IMR-90 (cell line): ENCODE data around the gene DHRS3.

Source experiments
- CTCF ChIP-seq: conservative IDR thresholded peaks from 2 replicates; pipeline ENCODE4 v1.5.1; 2012; ENCODE audit warnings: mild to moderate bottlenecking, low read depth, low read length, improper control_type of control experiment
- MAZ ChIP-seq: IDR thresholded peaks from 2 replicates; pipeline ENCODE4 v1.6.1; 2012; ENCODE audit warnings: low read depth, mild to moderate bottlenecking, low read length, improper control_type of control experiment, moderate library complexity, borderline replicate concordance
- POLR2A ChIP-seq: IDR thresholded peaks from 2 replicates; pipeline ENCODE4 v1.6.1; 2012; ENCODE audit warnings: mild to moderate bottlenecking, low read depth, low read length
- RAD21 ChIP-seq: IDR thresholded peaks from 2 replicates; pipeline ENCODE4 v1.6.1; 2012; ENCODE audit warnings: low read length, improper control_type of control experiment
- RCOR1 ChIP-seq: IDR thresholded peaks from 2 replicates; pipeline ENCODE4 v1.6.1; 2012; ENCODE audit warnings: mild to moderate bottlenecking, low read length, improper control_type of control experiment; ENCODE audit not compliant: insufficient replicate concordance
- RFX5 ChIP-seq: IDR thresholded peaks from 2 replicates; pipeline ENCODE4 v1.8.0; 2012; ENCODE audit warnings: low read depth, mild to moderate bottlenecking, low read length, moderate library complexity
- SMC3 ChIP-seq: fragments of 150-350 bp; IDR thresholded peaks from 2 replicates; pipeline ENCODE4 v1.6.1; 2016; ENCODE audit warnings: low read depth, mild to moderate bottlenecking, antibody characterized with exemption, low read length, moderate library complexity

- no peak for TF ChIP-seq RFX5
- no peak for TF ChIP-seq CTCF
- TF ChIP-seq MAZ = no peak
- no peak for TF ChIP-seq POLR2A
- TF ChIP-seq RCOR1 = no peak
- no peak for TF ChIP-seq RAD21
- TF ChIP-seq SMC3 = no peak
These were observed 50.7 kb downstream of the DHRS3 start for GRCh38 chr1:12567288-12567819.
